Panc1 (cell line): Measurements from ENCODE around the gene TMUB2. TPM values are rescaled to one million over a fixed set of nuclear protein-coding genes. Genes with fewer than 3 reads are reported as not detected.

Experiments used
- ATAC-seq: fragments of 200-7000 bp; cut with Tn5 transposase; 2 replicates; pipeline ENCODE4 v1.9.1; 2020; ENCODE audit warnings: mild to moderate bottlenecking, moderate library complexity
- Bru-seq: library from RNA; stranded (reverse); fragments of 400-500 nt; gene quantifications from one replicate; lab custom pipeline; 2021; lab: Mats Ljungman, UMichigan
- BruChase-seq, 2 experiments: library from RNA; stranded (reverse); fragments of 400-500 nt; gene quantifications; one replicate each; lab custom pipeline; 2021; lab: Mats Ljungman, UMichigan
- BruUV-seq: library from RNA; stranded (reverse); fragments of 400-500 nt; replicated peaks from 2 replicates; lab custom pipeline; 2021; lab: Mats Ljungman, UMichigan
- CTCF ChIA-PET: fragments of 300-600 bp; sonication (Branson Sonifier 250); formaldehyde crosslinking; loops from one replicate; lab custom pipeline; 2022; ENCODE audit warnings: antibody characterized with exemption; lab: Charles Lee
- POLR2A ChIA-PET: fragments of 300-600 bp; sonication (Branson Sonifier 250); formaldehyde crosslinking; loops from one replicate; lab custom pipeline; 2022; ENCODE audit warnings: antibody characterized with exemption; lab: Charles Lee
- DNase-seq: peaks from one replicate; pipeline ENCODE4 v3.0.0-alpha.2; 2010; ENCODE audit warnings: low read depth, low spot score
- H3K27ac ChIP-seq: 2 replicates; pipeline ENCODE4 v1.5.1; 2011; ENCODE audit warnings: mild to moderate bottlenecking, low read length, inconsistent platforms
- H3K27me3 ChIP-seq: fragments of 200-500 bp; sonication (Bioruptor generic); 2 replicates; pipeline ENCODE4 v1.6.0; 2014; ENCODE audit warnings: low read length, inconsistent platforms; ENCODE audit not compliant: control insufficient read depth, insufficient read depth
- H3K36me3 ChIP-seq: fragments of 200-500 bp; sonication (Bioruptor generic); 2 replicates; pipeline ENCODE4 v1.5.1; 2014; ENCODE audit warnings: inconsistent platforms, mild to moderate bottlenecking, low read length, moderate library complexity; ENCODE audit not compliant: control insufficient read depth, insufficient read depth
- H3K4me1 ChIP-seq: 2 replicates; pipeline ENCODE4 v1.5.1; 2011; ENCODE audit warnings: inconsistent platforms, mild to moderate bottlenecking, low read length, moderate library complexity; ENCODE audit not compliant: control insufficient read depth, insufficient read depth
- H3K4me3 ChIP-seq, 2 experiments: 2 replicates each; pipeline ENCODE4 v1.5.1; 2011 to 2012; ENCODE audit warnings: low read depth in 2 of 2, low read length in 2 of 2, mild to moderate bottlenecking in 2 of 2, inconsistent platforms in 1 of 2, moderate library complexity in 1 of 2
- H3K9me3 ChIP-seq: fragments of 200-500 bp; sonication (Bioruptor generic); 2 replicates; pipeline ENCODE4 v1.5.1; 2014; ENCODE audit warnings: low read depth, mild to moderate bottlenecking, inconsistent platforms, low read length, moderate library complexity; ENCODE audit not compliant: control insufficient read depth, insufficient read depth
- CTCF ChIP-seq: fragments of 450-650 bp; IDR thresholded peaks from 2 replicates; pipeline ENCODE4 v1.5.1; 2017; ENCODE audit warnings: mild to moderate bottlenecking
- POLR2AphosphoS5 ChIP-seq: IDR thresholded peaks from 2 replicates; pipeline ENCODE4 v1.6.1; 2012; ENCODE audit warnings: mild to moderate bottlenecking, low read depth, low read length, moderate library complexity
- REST ChIP-seq, 2 experiments: IDR thresholded peaks; 2 replicates each; pipeline ENCODE4 v1.6.1; 2011 to 2012; ENCODE audit warnings: low read depth in 2 of 2, control low read depth in 1 of 2, low read length in 1 of 2, mild to moderate bottlenecking in 1 of 2, moderate library complexity in 1 of 2; ENCODE audit not compliant: insufficient read depth in 1 of 2
- SIN3A ChIP-seq: IDR thresholded peaks from 2 replicates; pipeline ENCODE4 v1.6.1; 2012; ENCODE audit warnings: low read depth, mild to moderate bottlenecking, low read length, moderate library complexity, borderline replicate concordance; ENCODE audit not compliant: insufficient read depth
- TCF7L2 ChIP-seq: IDR thresholded peaks from 2 replicates; pipeline ENCODE4 v1.6.1; 2011; ENCODE audit warnings: mild to moderate bottlenecking, low read depth, low read length, inconsistent platforms
- in situ Hi-C: cut with HindIII; loops from 2 replicates; pipeline ENCODE4 v1.10.0; 2016; ENCODE audit warnings: low sequenced_read_pairs, low pct_unique_long_range_greater_than_20kb
- intact Hi-C: fragments of 100-400 bp; cut with micrococcal nuclease; formaldehyde crosslinking; loops from one replicate; pipeline ENCODE4 v1.10.0; 2022; ENCODE audit not compliant: unreplicated experiment
- long read RNA-seq: library from polyadenylated mRNA; unstranded; transcript quantifications from one replicate; pipeline ENCODE4 v2.0.0, GENCODE V29; 2021; ENCODE audit not compliant: unreplicated experiment
- polyA plus RNA-seq: library from polyadenylated mRNA; unstranded; fragments of >200 nt; gene quantifications from one replicate; pipeline ENCODE4 v1.2.1, GENCODE V29; 2012; ENCODE audit warnings: missing spikeins; ENCODE audit not compliant: insufficient read length
- total RNA-seq: library from RNA; stranded (reverse); gene quantifications from one replicate; pipeline ENCODE4 v1.2.1, GENCODE V29; 2021; ENCODE audit not compliant: unreplicated experiment

Gene TMUB2
- total RNA-seq = 30.7 TPM
- 31.4 TPM for polyA plus RNA-seq
- Bru-seq, nascent RNA = percentile 71 among the genes with signal in this experiment
- BruChase-seq, experiment 1, labeled RNA remaining after a 2-hour chase = percentile 85 among the genes with signal in this experiment
- BruChase-seq, experiment 2, labeled RNA remaining after a 6-hour chase = percentile 89 among the genes with signal in this experiment
- long read RNA-seq, partial matches to known transcripts = 23 of 38 reads
- long read RNA-seq, other reads (novel, unspliced or antisense) = 9 of 38 reads

GRCh38 chr17:44186307-44187130, at the start of gene TMUB2:
TSS of gene TMUB2 (plus strand) at chr17:44186972. CDS start at chr17:44187709, 737 bp downstream.
- DNase-seq = peak; percentile 89
- TF ChIP-seq CTCF = no peak
- TF ChIP-seq POLR2AphosphoS5 = peak; percentile 88
- H3K36me3 ChIP-seq = no peaks in the 10 kb centered on the region; the same call in 1 of the 2 replicates
- intact Hi-C loops = no loop called here
- CTCF ChIA-PET = interaction anchor here (0.7 kb wide), 1 partner anchor 374 kb away, joined by 7 read pairs; no protein-coding TSS in a partner anchor
- H3K4me1 ChIP-seq = peaks cover 7% of the 10 kb centered on the region; the same call in 1 of the 2 replicates
- TSS peak; percentile 67 for BruUV-seq
- peak within 1 kb of the TSS; percentile 92 to 97 for H3K4me3 ChIP-seq
- in situ Hi-C loops = no loop called here
- peak within 1 kb of the TSS; percentile 95 for H3K27ac ChIP-seq
- peak; percentile 95 for ATAC-seq
- POLR2A ChIA-PET = interaction anchor here (0.6 kb wide), 1 partner anchor 97 kb away, joined by 3 read pairs; no protein-coding TSS in a partner anchor
- no peaks in the 10 kb centered on the region for H3K27me3 ChIP-seq
- no peaks in the 10 kb centered on the region for H3K9me3 ChIP-seq

- CTCF ChIA-PET = interaction anchor here (0.5 to 0.9 kb wide), 3 partner anchors 30 to 292 kb away, joined by 3 read pairs; no protein-coding TSS in a partner anchor
These were observed 48.7 kb upstream of the TMUB2 start for GRCh38 chr17:44137891-44138709.

More at GRCh38 chr17:44137891-44138709, 48.7 kb upstream of the TMUB2 start:
- H3K27me3 ChIP-seq = no peaks in the 10 kb centered on the region
- TF ChIP-seq TCF7L2 (no peak), REST (IDR thresholded peaks at IDR 0.05; ENCODE audit: insufficient read depth in 1 of 2, low read depth in 2 of 2, low read length in 1 of 2) (no peak), CTCF (no peak), SIN3A (no peak), POLR2AphosphoS5 (no peak)
- peak overlapping the region; percentile 14 to 42 for H3K4me3 ChIP-seq
- H3K9me3 ChIP-seq = no peaks in the 10 kb centered on the region
- POLR2A ChIA-PET = no interaction called here
- DNase-seq (peak; percentile 73), ATAC-seq (peak; percentile 90)
- peak overlapping the region; percentile 40 for H3K27ac ChIP-seq
- in situ Hi-C loops (no loop called here), intact Hi-C loops (no loop called here)
- peaks cover 10% of the 10 kb centered on the region for H3K4me1 ChIP-seq
- H3K36me3 ChIP-seq = no peaks in the 10 kb centered on the region; the same call in 1 of the 2 replicates
- no TSS peak for BruUV-seq
